Hematopoietic multipotent progenitor cell treated with erythropoietin and hydrocortisone succinate and interleukin-3 and kit ligand, for 15 days (in vitro differentiated cells): ENCODE data around the gene LRIG1.

Source experiments
- DNase-seq: peaks from one replicate; pipeline ENCODE4 v3.0.0-alpha.2; 2015; ENCODE audit warnings: low spot score

LRIG1 gene

DNA sequence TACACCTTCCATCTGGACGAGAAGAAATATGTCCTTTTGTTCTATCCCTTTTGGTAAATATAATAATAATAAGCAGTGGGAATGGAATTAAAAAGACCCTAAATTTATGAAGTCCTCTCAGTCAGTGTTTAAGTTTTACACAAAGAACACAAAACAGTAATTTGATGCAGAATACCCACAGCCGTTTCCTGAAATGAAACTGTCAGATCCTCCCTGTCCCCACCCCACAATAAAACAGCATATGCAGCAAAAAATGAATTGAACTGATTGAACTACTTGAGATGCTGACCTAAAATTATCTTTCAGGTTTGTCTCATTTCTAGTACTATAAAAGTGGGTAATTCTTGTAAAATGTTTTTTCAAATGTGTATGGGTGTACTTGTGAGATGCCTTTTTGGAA is 2.2 kb upstream of the LRIG1 start:
- DNase-seq: no peak

DNA sequence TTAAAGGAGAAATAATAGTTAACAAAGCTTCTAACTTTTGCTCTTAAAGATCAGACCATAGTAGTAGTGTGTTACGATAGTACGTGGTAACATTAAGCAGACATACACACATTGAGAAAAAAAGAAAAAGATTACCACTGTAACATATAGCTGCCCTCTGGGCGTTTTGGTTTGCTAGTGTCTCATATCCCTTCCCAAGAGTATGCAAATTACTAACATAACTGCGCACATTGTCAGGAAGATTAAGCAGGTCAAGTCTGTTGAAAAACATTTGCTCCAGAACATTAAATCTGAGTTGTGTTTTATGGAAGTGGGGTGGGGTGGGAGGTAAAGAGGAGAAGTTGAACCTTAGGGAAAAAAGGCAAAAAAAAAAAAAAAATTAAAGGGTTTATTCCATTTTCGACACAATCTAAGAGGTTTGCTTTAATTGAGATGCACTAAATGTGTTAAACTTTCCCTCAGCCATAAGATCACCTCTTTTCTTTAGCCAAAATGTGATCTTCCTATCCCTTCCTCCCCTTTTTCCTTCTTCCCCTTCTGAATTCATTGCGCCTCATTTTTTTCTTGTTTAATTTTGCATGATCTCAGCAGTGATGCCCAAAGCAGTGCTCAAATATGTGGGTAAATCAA is 1.5 kb upstream of the LRIG1 start:
- DNase-seq: no peak

GRCh38 chr3:66501483-66502244 is 842 bp upstream of the LRIG1 start:
- no peak for DNase-seq

GRCh38 chr3:66499881-66500575 is 794 bp downstream of the LRIG1 start:
- DNase-seq: no peak

- DNase-seq: no peak
Observed at GRCh38 chr3:66498687-66499621, 1.9 kb downstream of the LRIG1 start.

- DNase-seq: no peak
Observed at GRCh38 chr3:66497985-66498671, 2.7 kb downstream of the LRIG1 start.

DNA sequence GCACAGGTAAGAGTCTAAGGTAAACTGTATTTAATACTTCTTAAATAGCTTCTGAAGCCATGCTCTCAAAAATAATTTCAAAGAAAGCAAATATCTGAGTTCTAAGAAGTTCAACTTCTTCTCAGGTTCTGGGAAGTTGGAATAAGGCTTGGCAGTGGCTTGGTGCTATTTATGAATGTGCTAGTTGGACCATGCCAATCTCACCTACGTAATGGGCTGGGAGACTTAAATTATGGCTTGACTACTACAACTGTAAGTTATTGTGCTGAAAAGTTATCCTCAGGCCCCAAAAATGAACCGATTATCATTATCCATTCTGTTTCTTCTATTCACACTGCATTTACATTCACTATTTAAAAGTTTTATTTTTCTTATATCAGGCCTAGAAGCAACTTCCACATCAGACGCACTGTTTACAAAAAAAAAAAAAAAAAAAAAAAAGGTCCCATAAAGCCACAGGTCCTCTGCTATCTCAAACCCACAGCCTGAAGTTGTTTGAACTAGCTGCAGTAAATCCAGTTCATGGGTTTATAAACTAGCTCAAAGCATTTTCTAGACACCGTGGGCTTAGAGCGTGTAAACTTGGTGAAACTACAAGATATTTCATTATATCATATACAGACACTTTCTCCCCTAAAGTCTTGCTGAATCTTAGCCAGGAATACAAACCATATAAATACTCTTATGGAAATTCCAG is 3.4 kb downstream of the LRIG1 start:
- DNase-seq: no peak

DNA sequence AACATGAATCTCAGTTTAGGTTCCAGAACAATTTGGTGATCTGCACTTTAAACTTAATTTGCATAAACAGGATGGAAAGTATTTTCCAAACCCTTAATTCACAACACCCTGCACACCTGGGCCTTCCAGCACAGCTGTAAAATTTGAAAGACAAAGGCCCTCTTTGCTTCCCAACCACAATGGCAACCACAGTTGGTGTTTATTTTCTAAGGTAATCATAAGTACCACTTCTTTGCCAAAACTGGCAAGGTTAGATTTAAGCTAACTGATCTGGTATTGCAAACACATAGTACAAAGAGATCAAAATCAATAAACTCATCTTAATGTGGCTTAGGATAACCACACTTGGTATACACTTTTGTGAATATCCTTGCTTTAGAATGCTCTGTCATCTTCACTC is 4.1 kb downstream of the LRIG1 start:
- no peak for DNase-seq

GRCh38 chr3:66496301-66496700 is 4.5 kb downstream of the LRIG1 start:
- DNase-seq: no peak

GRCh38 chr3:66495668-66496045 is 5.2 kb downstream of the LRIG1 start:
- no peak for DNase-seq

GRCh38 chr3:66494959-66495667 is 5.7 kb downstream of the LRIG1 start:
- no peak for DNase-seq

DNA sequence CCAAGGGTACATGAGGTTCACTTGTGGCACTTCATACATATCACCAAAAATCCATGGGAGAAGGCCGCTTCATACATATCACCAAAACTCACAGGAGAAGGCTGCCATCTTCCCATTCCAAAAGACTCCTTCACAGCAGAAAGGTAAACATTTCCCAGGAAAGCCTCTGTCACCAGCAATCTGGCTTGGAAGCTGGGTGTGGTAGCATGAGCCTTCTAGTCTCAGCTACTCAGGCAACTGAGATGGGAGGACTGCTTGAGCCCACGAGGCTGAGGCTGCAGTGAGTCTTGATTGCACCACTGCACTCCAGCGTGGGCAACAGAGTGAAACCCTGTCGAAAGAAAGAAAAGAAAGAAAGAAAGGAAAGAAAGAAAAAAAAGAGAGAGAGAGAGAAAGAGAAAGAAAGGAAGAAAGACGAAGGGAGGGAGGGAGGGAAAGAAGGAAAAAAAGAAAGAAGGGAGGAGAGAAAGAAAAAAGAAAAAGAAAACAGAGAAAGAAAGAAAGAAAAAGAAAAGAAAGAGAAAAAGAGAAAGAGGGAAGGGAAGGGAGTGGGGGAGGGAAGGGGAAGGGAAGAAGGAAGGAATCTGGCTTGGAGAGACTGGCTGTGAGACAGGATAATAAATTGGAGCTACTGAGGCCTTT is 7.2 kb downstream of the LRIG1 start:
- DNase-seq: no peak

DNA sequence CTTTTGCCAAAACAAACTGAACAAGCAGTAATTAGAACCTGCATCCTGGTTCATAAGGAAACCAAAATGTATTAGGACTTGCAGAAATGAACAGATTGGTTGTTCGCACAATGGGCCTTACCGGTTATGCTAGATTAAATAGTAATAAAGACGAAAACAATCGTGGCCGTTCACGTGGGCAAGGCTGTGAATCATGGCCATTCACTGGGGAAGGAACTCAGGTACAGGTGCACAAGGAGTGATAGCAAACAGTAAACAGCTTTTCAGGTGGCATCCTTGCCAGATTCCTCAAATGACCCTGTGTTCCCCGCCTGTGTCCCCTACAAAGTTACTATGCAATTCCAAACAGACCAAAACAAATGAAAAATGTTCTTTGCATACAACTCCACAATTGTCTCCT is 8.2 kb downstream of the LRIG1 start:
- no peak for DNase-seq

- DNase-seq: no peak
Observed at GRCh38 chr3:66492071-66492470, 8.8 kb downstream of the LRIG1 start.

- DNase-seq: no peak
Observed at GRCh38 chr3:66490984-66491383, 9.8 kb downstream of the LRIG1 start.

- DNase-seq: no peak
Observed at GRCh38 chr3:66490214-66490613, 10.6 kb downstream of the LRIG1 start.

GRCh38 chr3:66489581-66489980 is 11.2 kb downstream of the LRIG1 start:
- no peak for DNase-seq

GRCh38 chr3:66489115-66489514 is 11.7 kb downstream of the LRIG1 start:
- DNase-seq: no peak

DNA sequence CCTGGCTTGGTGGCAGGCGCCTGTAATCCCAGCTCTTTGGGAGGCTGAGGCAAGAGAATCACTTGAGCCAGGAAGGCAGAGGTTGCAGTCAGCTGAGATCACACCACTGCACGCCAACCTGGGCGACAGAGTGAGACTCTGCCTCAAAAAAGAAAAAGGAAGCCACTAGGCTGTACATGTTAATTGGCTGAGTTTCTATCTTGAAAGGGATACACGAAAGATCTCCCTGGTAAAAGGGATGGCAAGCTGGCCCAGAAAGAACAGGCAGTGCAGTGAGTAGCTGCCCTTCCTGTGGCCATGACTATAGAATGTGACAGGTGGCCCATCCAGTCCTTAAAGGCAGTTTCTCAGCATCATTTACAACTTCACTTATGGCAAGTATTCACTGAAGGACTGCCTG is 12.3 kb downstream of the LRIG1 start:
- no peak for DNase-seq

DNA sequence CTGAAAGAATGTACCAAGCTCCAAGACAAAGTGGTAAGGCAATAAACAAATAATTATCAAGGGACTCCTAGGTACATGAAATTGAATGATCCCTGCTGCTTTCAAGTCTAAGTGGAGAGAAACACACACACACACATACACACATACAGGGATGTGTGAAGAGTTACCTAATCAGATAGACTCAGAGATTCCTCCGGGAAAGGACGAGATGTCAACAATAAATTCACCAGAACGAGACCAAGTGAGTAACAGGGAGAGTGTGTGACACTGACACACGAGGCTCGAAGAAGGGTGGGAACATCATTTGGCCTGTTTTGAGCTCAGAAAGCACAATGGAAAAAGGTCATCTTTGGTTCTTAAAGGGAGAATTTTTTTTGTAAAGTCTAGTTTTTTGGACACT is 13.4 kb downstream of the LRIG1 start:
- DNase-seq: no peak
